ENCODE results near the gene TPK1.
A peak's percentile ranks its signal among the peaks of the same experiment; 100 is the strongest.

Gene TPK1

DNA sequence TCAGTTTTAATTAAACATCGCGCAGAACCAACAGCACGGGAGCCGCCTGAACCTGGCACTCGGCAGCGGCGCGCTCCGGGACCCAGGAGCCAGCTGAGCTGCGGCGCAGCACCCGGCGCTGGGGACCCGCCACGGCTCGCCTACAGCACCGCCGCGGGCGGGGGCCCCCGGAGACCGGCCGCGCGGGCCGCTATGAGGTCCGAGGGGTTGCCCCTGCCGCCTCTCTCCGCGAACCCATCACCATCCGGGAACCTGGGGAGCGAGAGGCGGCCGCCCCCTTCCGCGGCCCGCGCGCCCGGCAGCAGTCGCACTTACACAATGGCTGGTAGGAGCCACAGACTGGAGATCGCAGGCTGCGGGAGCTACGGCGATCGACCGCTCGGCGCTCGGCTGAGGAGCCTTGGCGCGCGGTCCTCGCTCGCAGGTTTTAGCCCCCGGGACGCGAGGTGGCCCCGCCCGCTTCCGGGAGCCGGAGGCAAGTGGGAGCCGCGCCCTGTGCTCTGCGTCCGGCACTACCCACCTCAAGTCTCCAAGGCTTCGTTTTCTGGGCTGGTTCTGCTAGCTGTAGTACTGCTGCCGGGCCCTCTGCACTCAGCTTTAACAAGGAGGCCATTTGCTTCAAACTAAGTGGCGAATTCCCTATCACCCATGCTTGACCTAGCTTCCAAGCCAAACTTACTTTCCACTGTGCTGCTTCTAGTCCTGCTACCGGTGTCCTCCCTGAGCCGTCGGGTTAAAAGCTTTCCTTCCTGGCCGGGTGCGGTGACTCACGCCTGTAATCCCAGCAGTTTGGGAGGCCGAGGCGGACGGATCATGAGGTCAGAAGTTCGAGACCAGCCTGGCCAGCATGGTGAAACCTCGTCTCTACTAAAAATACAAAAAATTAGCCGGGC, at the start of gene TPK1:
TSS of gene TPK1 (minus strand) at position 402 of the 893 bp plus-strand sequence. CDS start 451 bp downstream, outside the sequence.
- DNase-seq = peak; percentile 92

DNA sequence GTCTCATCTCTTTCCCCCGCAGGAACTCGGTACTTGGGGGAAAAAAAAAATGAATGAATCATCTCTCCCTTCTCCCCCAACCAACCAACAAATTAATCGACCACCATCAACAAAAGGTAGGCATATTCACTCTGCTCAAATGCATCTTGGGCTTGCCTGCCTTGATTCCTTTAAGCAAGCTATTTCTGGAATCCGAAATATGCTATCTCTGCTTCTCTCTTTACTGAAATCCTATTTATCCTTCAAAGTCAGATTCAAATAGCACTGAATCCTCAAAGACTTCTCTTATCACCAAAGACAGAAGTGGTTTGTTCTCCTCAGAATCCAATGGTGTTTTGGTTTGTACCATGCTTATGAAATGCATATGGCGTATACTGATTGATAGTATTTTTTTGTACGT, 49.6 kb upstream of the TPK1 start:
- no peak for DNase-seq

DNA sequence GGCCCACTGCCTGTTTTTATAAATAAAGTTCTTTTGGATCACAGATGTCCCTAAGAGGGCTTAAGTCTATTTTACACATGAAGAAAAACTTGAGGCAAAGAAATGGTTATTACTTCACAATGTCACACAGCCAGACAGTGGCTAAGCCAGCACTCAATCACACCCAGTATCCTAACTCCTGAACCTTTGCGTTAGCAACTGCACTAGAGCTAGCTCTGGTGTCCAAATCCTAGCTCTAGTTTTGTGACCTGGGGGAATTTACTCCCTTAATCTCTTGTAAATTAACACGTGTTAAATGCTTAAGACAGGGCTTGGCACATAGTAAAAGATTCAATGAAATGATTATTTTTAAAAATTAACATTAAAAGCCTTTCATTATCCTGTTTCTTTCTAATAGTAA, 49.0 kb upstream of the TPK1 start:
- no peak for DNase-seq

DNA sequence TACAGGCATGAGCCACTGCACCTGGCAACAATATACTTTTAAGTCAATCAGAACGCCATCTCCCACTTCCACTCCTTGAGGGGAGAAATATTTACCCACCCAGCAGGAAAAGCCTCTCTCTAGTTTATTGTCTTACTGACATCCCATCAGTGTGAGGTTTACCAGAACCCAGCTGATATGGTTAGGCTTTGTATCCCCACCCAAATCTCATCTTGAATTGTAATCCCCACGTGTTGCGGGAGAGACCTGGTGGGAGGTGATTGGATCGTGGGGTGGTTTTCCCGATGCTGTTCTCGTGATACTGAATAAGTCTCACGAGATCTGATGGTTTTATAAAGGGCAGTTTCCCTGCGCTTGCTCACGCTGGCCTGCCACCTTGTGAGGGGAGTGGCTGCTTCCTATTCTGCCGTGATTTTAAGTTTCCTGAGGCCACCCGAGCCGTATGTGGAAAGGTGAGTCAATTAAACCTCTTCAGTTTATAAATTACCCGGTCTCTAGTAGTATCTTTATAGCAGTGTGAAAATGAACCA, 37.5 kb upstream of the TPK1 start:
- no peak for DNase-seq

DNA sequence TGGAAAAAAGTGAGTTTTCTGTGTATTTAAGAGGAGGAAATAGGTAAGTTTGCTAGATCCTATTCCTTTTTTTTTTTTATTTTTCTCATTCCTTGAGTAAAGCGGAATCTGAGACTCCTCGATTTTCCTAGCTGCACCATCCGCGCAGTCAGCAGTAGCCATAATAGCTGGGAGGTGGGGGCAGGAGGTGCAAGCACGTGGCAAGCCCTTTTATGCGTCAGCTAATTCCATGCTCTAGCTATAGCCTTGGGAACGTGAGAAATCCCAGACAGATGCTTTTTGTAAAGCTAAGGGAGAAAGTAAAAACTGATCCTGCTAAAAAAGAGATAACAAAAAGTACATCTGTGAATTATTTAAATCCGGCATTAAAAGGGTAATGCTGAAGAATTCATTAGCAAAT, 33.2 kb upstream of the TPK1 start:
- no peak for DNase-seq

DNA sequence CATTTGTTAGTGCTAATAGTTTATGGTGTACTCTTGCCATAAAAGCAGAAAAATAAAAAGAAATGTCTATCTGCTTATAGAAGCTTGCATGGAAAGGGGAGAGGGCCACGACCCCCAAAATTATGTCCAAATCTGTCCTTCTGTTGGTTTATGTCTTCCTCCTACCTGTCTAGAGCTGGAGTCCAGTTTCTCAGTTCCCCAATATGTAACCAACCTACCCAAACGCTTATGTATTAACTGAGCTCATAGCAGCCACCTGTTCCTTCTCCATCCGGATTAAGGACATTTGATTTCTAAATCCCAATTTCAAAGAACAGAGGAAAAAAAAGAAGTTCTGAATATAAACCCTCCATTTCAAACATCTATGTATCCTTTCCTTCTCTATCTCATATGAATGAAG, 30.3 kb upstream of the TPK1 start:
- no peak for DNase-seq

DNA sequence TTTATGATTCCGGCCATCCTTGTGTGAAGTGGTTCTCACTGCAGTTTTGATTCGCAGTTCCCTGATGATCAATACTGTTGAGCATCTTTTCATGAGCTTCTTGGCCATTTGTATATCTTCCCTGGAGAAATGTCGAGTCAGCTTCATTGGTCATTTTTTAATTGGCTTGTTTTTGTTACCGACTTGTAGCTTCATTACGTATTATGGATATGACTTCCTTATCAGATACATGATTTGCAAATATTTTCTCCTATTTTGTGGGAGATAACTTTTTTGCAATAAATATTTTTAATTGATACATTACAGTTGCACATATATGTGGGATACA, 27.4 kb upstream of the TPK1 start:
- DNase-seq = no peak

DNA sequence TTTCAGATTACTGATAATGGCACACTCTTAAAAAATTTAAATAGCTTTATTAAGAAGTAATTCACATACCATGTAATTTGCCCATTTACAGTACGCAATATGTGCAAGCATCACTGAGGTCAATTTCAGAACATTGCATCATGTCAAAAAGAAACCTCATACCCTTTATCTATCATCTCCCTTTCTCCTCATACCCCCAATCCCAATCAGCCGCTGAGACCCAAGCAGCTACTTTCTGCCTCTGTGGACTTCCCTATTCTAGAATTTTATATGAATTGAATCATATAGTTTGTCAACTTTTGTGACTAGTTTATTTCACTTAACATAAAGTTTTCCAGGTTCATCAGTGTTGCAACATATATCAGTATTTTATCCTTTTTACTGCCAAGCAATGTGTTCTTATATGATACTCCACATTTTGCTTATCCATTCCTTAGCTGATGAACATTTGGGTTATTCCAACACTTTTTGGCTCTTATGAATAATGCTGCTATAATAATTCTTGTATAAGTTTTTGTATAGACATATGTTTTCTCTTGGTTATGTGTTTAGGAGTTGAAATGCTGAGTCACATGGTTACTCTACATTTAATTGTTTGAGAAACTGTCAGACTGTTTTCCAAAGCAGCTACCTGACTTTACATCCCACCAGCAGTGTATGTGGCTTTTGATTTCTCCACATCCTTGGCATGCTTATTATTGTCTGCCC, 26.9 kb upstream of the TPK1 start:
- no peak for DNase-seq

DNA sequence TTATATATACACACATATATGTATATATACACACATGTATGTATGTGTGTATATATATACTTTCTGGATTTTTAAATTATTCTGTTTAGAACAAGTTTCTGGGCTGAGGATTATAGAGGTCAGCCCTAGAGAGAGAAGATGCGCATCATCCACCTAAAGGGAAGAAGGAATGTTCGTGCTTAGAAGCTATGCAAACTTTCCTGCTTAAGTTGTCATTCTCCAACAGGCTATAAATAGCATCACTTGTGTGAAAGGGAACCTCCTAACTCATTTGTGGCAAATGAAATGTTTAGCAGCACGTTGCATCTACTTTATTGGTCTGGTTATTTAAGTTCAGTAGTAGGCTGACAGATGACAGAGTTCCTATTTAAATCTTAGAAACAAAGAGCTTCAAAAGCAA, 23.9 kb upstream of the TPK1 start:
- DNase-seq = no peak

DNA sequence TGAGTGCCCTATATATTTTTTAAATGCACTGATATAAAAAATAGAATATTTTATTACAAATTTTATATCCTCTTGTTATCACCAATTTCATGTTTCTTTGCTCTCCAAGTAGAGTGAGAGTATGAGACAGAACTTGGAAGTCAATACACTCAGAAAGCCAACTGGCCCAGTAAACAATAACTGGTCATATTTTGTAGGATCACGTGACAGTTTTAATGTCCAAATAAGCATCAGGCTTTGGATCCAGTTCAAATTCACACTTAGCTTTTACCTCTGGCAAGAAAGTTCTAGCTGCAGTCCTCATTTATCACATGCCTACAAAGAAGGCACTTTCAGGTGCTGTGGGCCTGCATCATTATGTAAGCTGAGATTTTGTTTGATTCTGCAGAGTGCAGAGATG, 21.6 kb upstream of the TPK1 start:
- no peak for DNase-seq

DNA sequence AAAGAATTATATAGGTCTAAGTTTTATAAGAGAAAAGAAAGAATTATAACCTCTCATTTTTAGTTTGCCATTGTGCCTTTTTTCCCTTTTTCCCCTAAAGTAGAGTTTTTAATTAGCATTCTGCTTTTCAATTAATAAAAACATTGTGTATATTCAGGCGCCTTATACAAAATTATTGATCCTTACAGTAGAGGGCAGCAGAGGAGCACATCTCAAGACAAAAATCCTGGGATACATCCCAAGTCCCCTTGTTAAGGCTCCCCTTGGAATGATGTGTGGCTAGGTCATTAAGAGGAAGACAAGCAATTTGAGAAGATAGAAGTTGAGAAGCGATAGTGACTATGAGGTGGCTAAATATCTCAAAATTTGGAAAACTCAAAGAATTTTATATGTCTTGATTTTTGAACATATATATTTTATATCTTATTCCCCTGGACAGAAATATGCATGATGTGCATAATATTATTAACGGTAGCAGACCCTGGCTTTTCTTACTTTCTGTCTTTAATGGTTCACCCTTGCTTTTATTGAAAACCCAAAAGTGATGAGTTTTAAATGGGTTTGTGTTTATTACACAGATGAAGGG, 19.1 kb upstream of the TPK1 start:
- DNase-seq = peak; percentile 46

DNA sequence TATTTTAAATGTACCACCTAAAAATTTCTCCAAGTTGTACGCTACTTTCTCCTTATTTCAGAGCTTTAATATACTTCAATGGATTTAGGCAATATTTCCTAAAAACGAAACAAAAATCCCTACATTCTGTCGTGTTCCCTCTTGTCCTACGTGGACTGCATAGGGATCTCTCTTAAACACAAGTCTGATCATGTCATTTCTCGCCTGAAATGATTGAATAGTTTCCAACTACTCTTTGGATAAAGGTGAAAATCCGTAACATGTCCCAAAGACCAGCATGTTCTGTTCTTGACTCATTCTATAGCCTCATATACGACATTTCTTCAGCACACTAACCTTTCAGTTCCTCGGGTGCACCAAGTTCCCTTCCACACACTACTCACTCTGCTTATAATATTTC, 17.7 kb upstream of the TPK1 start:
- no peak for DNase-seq

DNA sequence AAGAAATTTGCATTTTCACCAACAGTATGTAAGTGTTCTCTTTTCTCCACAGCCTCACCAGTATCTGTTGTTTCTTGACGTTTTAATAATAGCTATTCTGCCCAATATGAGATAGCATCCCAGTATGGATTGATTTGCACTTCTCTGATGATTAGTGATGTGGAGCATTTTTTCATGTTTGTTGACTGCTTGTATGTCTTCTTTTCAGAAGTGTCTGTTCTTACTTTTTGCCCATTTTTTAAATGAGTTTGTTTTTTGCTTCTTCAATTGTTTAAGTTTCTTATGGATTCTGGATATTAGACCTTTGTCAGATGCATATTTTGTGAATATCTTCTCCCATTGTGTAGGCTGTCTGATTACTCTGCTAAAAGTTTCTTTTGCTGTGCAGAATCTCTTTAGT, 12.2 kb upstream of the TPK1 start:
- DNase-seq = no peak

DNA sequence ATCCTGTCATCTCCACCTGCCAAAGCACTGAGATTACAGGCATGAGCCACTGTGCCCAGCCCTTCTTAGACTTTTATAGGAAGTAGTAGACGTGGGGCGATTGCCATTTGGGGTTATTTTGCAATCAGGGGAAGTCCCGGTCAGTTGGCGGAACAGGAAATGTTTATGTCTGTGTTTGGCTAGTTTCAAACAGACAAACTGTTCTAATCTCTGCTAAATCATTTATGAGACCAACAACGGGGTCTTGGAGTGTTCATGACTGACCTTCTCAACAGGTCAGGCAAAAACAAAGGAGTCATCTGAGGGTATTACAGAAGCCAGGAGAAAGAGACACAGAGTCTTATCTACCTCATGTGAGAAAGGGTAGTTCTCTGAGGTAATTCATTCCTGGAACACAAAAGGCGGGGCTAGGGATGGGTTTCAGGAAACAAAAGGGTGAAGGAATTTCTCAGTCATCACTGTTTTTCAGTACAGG, 6.6 kb upstream of the TPK1 start:
- no peak for DNase-seq

DNA sequence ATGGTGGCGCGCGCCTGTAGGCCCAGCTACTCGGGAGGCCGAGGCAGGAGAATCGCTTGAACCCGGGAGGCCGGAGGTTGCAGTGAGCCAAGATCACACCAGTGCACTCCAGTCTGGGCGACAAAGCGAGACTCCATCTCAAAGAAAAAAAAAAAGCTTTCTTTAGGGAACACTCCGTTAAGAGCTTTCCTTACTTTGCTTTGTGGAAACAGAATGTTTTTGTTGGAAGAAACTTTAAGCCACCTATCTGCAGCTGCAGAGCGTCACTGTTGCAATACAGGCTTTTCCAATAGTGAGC, 641 bp upstream of the TPK1 start:
- DNase-seq = no peak

DNA sequence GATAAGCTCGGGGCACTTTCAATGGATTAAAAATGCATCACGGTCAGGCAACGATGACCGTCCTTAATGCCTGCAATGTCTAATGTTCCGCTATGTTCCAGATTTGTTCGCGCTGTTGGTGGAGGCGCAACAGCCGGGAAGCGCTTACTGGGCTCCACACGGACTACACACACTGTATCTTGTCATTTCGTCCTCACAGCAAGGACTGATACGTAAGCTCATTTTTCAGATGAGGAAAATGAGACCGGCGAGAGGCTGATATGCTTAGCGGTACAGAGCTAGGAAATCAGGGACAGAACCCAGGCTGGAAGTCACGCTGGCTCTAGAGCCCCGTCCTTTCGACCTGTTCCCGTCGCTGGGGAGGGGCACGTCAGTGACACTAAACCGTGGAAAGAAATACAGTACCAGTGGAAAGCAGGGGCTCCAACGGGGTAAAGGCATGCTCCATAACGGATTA, 670 bp downstream of the TPK1 start:
- DNase-seq = peak; percentile 58

DNA sequence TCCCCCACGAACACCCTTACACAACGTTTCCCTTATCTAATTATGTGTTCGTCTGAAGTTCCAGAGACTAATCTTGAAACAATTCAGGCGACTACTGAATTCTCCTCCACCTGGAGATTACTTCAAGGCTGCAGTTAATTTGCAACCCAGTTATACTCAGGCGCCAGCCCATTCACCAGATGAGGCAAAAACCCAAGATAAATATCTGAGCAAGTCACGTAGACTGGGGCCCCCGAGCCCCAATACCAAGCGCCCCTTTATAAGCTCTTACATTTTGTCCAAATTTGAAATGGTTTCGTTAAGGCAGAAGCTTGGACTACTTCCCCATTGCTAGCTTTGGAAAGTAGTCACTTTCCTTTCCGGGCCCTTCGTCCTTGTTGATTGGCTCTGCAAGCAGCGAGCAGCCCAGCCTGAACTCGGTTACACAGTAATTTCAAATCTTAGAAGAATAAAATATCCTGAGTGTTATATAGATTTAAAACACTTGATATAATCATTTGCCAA, 1.2 kb downstream of the TPK1 start:
- no peak for DNase-seq

DNA sequence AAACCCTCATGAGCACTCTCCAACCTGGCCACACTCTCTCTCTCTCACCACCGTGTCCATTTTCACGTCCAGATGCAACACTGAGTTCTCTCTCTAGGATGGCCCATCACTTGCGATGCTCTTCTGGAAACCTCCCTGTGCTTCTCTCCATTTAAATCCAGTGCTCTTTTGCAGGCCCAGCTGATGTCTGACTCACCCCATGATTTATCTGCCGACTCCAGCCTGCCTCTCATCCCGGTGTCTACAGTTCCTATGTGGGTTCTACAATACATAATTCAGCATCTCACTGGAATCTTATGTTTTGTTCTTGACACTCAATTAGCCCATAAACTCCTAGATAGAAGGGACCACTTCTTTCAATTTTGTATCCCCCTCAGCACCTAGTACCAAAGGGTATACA, 5.0 kb downstream of the TPK1 start:
- DNase-seq = no peak

DNA sequence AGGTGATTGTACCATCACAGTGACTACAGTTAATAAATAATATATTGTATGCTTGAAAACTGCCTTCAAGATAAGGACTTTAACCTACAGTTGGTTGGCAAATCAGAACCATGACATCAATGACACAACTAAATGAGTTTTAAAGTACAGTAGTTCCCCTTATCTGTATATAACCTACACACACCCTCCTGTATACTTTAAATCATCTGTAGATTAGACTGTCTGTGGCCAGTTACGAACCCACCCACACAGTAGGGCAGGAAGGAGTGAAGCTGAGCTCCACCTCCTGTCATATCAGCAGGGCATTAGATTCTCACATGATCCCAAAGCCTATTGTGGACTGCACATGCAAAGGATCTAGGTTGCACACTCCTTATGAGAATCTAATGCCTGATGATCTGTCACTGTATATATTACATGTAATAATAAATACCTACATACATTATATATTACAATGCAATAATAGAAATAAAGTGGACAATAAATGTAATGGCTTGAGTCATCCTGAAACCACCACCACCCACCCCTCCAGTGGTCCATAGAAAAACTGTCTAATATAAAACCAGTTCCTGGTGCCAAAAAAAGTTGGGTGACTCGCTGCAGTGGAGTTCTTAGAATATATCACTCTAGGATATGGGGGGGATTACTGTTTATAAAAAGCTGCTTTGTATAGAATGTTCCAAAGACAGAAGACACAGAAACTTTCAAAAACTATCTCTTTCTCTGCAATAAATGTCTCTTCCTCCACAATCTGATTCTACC, 5.6 kb downstream of the TPK1 start:
- no peak for DNase-seq

DNA sequence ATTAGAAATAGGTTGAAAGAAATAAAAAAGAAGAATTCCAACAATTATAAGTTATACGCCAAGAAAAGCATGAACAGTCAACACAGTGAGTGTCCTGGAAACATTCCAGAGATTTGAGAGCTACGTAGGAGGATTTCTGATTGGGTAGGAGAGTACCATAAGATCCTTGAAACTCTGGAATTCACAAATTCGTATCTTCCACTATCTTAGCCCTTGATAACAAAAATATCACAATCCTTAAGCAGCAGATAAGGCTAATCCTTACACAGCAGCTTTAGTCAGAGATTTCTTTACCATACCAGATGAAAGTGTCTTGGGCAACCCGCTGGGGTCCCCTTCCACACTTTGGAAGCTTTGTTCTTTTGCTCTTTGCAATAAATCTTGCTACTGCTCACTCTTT, 8.2 kb downstream of the TPK1 start:
- no peak for DNase-seq

DNA sequence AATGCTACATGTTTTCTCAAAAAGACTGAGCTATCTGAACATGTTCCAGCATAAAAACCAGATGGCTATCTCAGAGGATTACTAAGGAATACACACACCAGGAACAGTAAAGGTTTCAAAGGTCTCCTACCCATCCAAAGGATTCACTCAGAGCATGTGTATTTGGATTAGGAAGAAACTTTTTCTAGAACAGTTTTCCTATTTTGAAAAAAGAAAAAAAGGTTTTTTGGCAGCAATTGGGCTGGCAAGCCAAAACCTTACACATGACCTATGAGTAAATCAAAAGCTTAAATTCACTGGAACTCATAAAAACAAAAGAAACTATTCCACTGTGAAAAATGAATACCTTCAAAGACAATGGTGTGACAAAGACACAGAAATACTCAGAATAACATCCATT, 9.6 kb downstream of the TPK1 start:
- no peak for DNase-seq

DNA sequence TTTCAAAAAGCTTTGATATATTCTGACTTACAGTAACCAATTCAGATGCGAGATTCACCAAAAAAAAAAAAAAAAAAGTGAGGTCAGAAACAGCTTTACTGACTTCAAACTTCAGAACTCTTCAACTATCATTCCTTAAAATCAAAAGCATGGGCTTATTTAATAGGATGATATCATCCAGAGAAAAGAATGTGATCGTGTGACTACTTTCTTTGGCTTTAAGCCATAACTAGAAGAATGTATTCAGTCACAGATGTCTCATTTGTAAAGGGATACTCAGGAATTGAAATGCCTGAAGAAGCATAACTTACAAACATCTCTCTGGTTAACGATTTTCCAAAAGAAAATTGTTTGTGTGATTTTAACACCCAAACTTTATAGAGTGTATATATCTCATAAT, 11.5 kb downstream of the TPK1 start:
- no peak for DNase-seq

DNA sequence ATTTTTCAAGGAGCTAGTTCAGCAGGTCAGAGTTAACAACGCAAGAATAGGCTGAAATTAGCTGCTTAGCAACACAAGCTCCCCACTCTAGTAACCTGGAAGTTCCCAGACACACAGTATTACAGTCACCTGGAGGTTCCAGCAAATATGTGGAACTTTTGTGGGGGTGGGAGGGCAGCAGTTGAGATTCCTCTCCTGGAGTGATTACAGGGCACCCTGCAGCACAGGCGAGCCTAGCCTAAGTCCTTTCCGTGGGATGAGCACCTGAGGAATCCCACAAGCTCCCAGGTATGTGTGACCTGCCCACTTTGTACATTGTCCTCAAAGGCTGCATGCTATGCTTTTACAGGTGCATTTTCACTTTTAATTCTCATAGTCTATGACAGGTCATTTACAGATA, 13.6 kb downstream of the TPK1 start:
- DNase-seq = no peak

All from NCI-H345 (cell line).